ENCODE results near the gene STK16.

STK16 gene

GRCh38 chr2:219214141-219214540 lies 31.1 kb upstream of the STK16 start:
- DNase-seq = no peak

DNA sequence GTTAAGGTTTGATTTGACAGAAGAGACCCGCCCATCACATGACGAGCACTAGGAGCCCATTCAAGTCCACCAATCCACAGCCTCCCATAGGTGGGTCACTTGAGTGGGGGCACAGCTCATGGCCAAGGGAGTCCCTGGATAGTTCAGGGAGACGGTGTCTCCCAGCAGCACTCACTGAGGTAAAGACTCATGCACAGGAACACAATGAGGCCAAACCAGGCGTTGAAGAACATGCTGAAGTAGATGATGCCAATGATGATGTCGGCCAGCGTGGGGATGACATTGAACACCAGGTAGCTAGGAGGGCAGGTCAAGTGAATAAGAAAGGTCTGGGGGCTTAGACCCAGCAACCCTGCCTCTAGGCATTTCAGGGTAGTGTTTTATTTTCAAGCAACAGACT lies 30.5 kb upstream of the STK16 start:
- DNase-seq = no peak

DNA sequence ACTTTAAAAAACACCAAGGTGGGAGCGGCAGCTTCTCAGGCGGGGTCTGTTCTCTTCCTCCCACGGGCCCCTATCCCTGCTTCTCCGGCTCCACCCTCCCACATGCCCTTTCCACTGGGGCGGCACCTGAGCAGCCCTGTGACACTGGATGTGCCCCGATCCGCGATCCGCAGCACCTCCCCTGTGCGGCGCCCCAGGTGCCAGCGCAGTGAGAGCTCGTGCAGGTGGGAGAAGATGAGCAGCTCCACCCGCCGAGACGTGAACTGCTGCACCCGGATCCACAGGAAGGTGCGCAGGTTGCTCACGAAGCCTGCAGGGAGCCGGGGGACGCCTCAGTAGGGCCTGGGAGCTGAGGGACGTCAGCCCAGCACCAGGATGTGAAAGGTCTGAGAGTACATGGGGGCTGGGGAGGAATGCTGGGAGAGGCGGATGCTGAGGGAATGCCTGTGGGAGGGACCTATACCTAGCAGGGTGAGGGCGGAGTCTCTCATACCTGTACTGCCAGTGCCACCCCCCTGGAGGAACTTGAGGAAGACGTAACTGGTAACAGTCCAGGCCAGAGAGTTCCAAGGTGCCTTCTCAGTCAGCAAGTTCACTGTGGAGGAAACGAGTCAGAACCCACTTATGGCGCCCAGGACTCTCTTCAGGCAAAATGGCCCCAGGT lies 29.3 kb upstream of the STK16 start:
- no peak for DNase-seq

- no peak for DNase-seq
Measured at GRCh38 chr2:219216535-219216915, 28.8 kb upstream of the STK16 start.

- no peak for DNase-seq
Measured at GRCh38 chr2:219218217-219218731, 27.0 kb upstream of the STK16 start.

GRCh38 chr2:219218732-219219701 lies 26.3 kb upstream of the STK16 start, which contains the start of gene ABCB6:
Gene ABCB6 (minus strand): TSS chr2:219218958. CDS start chr2:219218673, 285 bp downstream.
- DNase-seq = peak; percentile 93 to 95

GRCh38 chr2:219219784-219220532 lies 25.3 kb upstream of the STK16 start:
- DNase-seq = no peak

DNA sequence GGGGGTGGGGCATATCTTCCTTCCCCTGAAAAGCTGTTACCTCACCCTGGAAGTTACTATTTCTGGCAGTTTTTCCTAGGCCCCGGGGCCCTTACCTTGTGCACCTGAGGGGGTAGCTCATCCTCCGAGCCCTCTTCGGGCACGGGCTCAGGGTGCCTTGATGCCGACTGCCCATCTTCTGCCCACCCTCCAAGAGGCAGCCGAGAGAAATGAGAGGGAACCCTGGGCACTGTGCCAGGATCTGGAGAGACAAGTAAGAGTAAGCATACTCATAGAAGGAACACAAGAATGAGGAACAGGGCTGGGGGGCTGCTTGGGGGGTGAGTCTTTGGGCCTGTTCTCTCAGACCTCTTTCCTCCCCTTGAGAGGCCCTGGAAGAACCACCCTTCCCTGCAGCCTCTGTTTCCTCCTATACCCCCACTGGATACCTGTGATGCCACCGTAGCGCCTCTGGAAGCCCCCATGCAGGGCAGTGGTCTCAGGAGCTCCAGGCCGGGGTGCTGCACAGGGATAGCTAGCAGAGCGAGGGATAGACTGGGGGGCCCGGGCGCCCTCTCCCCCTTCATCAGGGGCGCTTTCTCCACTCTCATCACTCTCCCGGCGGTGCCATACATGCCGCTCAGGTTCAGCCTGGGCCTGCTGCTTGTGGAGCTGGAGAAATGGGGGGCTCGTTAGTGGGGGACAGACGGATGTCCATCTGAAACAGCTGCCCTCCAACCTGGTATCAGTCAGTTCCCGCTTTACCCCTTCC lies 24.5 kb upstream of the STK16 start:
- no peak for DNase-seq

DNA sequence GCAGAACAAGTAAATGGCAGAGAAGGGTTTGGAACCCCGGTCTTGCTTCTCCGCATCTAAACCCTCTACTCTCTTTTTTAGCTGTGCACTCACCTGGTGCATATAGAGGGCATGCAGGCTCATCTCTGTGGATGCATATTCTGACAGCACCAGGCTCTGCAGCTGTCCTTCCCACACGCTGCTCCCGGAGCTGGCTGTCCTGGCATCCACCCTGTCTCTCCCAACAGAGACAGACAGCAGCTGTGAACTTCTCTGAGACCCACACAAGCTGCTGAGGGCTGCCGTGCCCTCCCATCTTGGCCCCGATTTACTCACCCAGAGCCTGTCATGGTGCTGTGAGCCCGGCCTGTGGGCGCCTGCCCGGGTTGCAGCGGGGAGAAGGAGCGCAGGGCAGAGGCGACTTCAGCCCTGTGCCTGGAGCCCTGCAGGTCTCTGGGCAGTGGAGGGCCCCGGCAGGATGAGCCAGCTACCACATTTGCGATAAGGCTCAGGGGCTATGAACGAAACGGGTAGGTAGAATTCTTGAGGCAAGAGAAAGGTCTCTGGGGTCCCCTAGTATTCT lies 23.2 kb upstream of the STK16 start:
- DNase-seq = no peak

GRCh38 chr2:219223831-219224610 lies 21.3 kb upstream of the STK16 start:
- DNase-seq = no peak

GRCh38 chr2:219225350-219225749 lies 19.9 kb upstream of the STK16 start:
- DNase-seq = no peak

- no peak for DNase-seq
Measured at GRCh38 chr2:219228041-219228910, 17.0 kb upstream of the STK16 start.

DNA sequence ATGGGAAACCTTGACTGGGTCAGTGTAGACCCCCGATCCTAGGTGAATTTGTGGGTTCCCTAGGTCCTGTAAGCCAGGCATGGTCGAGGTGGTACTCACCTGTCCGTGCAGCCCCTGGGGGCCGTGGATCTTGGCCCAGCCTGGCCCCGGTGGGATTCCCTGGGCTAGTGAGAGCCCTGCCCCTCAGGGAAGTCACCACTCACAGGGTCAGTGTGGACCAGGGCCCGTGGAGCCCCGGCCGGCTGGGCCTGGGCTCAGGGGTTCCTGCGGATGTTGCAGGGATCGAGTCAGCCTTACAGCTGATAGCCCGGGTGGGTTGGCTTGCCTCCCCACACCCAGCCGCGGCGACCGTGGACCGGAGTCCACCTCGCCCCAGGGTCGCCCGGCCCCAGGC lies 16.4 kb upstream of the STK16 start:
- DNase-seq = no peak

DNA sequence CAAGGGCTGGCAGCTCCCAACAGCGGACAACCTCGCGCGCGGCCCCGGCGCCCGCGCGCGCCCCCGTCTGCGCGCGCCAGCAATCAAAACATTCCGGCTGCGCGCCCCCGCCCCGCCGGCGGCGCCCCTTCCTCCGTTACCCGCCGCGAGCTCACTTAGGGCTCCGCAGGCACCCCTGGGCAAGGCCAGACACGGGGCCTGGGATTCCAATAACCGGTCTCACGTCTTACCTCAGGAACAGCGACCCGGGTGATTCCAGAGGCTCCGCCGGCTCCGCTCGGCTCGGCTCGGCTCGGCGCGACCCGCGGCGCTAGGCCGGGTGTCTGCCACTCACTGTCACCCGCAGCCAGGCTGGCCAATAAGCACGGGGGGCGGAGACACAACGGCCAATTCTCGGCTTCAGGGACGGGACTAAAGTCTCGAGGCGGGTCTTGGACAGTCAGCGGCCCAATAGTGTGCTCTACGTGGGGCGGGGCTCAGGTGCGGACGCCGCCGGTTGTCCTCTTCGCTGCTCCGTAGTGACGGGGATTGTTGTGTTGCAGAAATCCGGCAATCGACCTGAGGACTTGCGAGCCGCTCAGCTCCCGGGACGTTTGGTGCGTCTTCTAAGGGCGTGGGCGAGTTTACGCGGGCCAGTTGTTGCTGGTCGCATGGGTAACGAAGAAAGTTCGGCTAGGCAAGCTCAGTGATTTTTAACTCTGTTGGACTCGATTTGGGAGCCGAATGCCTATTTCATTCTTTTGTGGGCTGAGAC lies 15.8 kb upstream of the STK16 start, which contains the start of the genes ANKZF1 and ATG9A:
Gene ANKZF1, plus strand, starts transcription at position 502 of the 754 bp plus-strand sequence. CDS start 452 bp downstream, outside the sequence.
Gene ATG9A, minus strand, starts transcription at position 332 of the 754 bp plus-strand sequence. CDS start 1,612 bp downstream, outside the sequence.
- peak; percentile 99 for DNase-seq

- DNase-seq = peak; percentile 72 to 76
Measured at GRCh38 chr2:219230059-219230540, 15.2 kb upstream of the STK16 start.

- no peak for DNase-seq
Measured at GRCh38 chr2:219234331-219234730, 10.9 kb upstream of the STK16 start.

GRCh38 chr2:219243291-219243761 lies 2.0 kb upstream of the STK16 start:
- no peak for DNase-seq

DNA sequence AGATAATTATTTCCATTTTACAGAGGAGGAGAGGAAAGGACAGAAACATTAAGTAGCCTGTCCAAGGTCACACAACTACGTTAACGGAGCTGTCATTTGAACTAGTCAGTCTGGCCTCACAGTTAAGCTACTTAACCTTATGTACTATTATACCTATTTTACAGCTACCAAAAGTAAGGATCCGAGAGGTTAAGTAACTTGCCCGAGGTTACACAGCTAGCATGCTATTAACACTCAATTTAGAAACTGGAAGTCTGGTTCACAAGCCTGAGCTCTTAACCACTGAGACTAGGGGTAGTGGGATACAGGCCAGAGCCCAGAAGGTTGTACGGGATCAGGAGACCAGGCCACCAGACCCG lies 511 bp upstream of the STK16 start:
- DNase-seq = no peak

DNA sequence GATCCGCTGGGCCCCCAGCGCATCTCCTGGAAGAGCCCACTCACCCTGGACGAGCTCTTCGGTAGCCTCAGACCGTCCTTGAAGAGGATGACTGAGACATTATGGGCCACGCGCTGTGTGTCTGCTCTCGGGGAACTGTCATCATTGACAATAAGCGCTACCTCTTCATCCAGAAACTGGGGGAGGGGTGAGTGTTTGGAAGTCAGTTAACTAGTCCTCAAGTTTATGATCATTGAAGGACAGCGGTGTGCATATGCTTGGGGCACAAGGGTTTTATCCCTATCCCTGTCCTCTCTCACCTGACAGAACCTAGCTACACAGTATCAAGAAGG lies 586 bp downstream of the STK16 start:
- no peak for DNase-seq
